Muscle of back (tissue), 11 donors: ENCODE measurements around the gene RXRA. TPM values are rescaled to one million over a fixed set of nuclear protein-coding genes. Genes with fewer than 3 reads are reported as not detected.

Source experiments
- DNase-seq, 3 donors: peaks; one replicate each; pipeline versions ENCODE4 v3.0.0 to v3.0.0-alpha.2; 2013
- polyA plus RNA-seq, 10 donors: library from polyadenylated mRNA; unstranded; fragments of 120-200 nt; gene quantifications; one replicate each; pipeline ENCODE4 v1.2.1, GENCODE V29; 2013; ENCODE audit not compliant: insufficient read length in 10 of 10

Gene RXRA
- polyA plus RNA-seq, 10 donors = 23.7 to 46.0 (median 28.1) TPM

- DNase-seq = no peak
Observed at GRCh38 chr9:134396258-134396742, 70.0 kb downstream of the RXRA start.

DNA sequence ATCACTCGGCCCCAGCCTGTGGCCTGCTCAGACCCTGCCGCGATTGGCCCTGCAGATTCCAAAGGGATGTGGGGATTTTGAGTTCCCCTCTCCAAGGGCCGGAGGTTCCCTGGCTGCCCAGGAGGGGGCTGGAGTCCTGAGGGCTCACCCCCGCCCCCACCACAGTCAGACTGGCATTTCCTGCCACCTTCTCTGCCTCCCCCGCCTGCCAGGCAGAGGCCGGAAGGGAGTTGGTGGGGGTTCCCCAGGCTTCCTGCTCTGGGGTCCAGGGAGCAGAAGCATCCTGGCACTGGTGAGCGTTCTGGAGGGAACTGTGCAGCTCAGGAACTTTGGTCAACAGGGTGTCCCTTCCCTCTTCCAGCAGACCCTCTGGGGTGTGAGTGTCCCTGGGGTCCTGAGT lies 70.6 kb downstream of the RXRA start:
- no peak for DNase-seq

GRCh38 chr9:134398756-134399155 lies 72.5 kb downstream of the RXRA start:
- DNase-seq = no peak

DNA sequence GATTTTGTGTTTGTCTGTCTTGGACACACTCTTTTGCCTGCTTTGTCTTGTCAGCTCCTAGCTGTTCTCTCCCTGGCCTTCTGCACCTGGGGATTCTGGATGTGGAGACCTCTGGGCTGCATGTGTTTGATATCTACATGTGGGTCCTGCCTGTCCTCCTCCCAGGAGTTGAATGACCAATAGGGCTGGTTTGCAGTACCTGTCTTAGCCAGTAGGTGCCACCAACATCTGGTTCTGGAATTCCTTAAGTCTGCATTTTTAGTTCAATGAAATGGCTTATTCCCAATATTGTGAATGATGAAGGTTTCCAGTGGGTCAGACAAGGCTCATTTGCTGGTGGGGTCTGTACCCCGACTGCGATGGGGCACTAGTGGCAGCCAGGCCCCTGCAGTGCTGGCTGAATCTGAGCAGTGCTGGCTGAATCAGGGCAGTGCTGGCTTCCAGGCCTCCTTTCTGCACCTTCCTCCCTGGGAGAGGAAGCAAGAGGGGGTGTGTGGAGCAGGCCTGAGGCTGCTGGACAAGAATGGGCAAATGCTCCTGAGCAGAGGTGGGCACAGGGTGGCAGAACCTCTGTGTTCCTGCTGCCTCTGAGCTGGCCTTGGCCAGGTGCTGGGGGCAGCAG lies 73.3 kb downstream of the RXRA start:
- no peak for DNase-seq

- DNase-seq = no peak
Observed at GRCh38 chr9:134400283-134400682, 74.0 kb downstream of the RXRA start.

DNA sequence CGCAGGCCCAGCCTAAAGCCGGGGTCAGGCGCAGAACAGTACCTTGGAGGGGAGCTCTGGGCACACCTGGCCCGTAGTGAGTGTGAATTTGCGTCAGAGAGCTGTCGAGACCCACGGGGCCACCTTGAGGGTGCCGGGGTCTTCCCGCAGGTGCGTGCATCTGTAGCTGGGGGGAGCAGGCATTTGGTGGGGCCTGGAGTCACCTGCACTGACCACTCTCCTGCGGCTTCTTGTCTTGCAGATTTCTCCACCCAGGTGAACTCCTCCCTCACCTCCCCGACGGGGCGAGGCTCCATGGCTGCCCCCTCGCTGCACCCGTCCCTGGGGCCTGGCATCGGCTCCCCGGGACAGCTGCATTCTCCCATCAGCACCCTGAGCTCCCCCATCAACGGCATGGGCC lies 75.1 kb downstream of the RXRA start:
- no peak for DNase-seq

DNA sequence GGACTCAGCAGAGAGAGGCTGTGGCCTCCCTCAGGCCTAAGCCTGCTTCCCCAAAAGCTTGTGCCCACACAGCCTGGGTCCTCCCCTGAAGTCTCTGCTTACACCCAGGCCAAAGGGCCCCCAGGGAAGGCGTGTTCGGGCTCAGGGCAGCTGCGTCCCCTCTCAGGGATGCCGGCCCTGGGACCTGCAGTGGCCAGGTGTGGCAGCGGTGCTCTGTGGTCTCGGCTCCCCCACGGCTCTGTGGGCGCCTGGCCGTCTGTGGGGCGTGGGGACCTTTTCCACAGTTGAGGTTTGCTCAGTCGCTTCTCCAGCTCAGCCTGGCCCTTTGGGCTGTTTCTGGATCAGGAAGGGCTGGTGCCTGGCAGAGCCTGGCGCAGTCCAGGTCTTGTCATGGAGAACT lies 75.9 kb downstream of the RXRA start:
- DNase-seq = no peak

- DNase-seq = no peak
Observed at GRCh38 chr9:134403292-134403681, 77.0 kb downstream of the RXRA start.

DNA sequence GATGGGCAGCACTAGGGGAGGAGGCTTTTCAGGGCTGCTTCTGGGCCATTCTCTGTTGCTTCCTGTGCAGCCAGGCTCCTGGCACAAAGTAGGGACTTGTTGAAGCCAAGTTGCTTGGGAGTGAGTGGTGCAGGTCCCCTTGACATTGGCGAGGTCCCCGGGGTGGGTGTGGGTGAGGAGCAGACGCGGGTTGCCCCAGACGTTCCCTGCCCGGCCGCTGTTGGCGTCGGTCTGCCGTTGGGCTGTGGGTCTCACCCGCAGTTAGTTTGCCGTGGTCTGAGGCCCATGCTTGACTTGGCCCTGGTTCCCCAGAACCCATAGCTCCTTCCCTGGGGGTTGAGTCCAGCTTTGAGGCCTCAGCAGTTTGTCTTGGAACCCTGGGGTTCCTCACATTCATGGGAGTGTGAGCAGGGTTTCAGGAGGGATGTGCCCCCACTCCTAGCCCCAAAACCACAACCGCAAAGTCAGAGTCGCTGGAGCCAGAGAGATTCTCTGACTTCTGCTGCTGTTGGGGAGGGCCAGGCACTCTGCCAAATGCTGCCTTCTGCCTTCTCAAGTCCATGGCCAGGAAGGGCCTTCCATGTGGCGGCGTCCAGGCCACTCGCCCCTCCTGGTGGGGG lies 77.5 kb downstream of the RXRA start:
- peak; percentile 73 to 79 (median 75) for DNase-seq

- DNase-seq = no peak
Observed at GRCh38 chr9:134404376-134405358, 78.4 kb downstream of the RXRA start.

GRCh38 chr9:134405527-134405926 lies 79.3 kb downstream of the RXRA start:
- no peak for DNase-seq

- no peak for DNase-seq
Observed at GRCh38 chr9:134406366-134407120, 80.3 kb downstream of the RXRA start.

DNA sequence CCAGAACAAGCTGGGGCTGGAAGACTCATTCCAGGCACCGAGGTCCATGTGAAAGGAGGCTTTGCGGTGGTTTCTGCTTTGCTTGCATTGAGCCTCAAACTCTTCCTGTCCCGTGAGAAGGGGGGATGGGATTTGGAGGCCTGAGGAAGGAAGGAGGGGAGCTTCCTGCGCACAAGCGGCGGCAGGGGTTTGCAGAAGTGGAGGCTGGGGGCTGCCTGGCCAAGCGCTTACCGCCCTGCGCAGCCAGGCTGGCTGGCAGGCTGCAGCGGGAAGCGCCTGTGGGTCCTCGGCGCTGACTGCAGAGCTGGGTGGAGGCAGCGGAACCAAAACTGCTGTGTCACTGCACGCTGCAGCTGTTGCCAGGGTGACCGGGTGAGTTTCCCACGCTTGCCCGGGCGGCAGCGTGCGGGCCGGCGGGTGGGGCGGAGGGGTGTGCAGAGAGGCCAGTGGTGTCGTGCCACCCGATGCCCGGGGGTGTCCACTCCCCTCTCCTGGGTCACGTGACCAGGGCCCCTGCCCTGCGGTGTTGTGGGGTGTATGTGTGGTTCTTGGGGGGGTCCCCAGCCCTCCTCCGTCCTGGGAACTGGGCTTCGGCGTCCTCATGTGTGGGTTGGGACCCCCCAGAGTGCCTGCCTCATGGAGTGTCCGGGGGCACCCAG lies 81.0 kb downstream of the RXRA start:
- peak; percentile 82 to 94 (median 87) for DNase-seq

- DNase-seq = no peak
Observed at GRCh38 chr9:134408389-134408788, 82.1 kb downstream of the RXRA start.

GRCh38 chr9:134408939-134409737 lies 82.9 kb downstream of the RXRA start:
- no peak for DNase-seq

DNA sequence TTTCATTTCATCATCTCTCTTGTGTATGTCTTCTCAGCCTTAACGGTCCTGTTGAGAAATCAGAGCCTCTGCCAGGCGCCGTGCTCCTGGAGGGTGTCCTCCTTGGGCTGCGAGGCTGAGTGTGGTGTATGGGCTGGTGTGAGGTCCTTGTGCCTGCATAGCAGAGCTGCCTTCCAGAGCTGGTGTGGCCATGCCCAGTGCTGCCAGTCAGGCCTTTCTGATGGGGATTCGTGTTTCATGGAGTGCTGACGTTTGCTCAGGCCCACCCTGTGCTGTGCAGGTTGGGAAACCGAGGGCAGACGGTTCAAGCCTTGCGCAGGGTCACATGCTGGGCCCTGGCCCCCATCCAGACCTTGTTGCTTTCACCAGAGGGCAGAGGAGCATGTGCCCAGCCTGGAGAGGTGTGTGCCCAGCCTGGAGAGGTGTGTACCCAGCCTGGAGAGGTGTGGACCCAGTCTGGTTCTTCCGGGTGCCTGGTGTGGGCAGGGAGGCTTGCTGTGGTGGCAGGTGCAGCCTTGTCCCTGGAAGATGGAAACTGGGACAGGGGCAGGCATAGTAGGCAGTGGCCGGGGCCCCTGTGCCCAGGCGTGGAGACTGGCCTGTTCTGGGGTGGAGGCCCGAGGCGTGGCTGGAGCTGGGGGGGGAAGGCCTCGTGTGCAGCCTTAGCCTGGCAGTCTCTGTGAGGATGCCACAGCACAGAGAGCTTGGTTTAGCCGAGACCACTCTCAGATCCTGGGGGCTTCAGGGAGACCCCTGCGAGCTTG lies 84.0 kb downstream of the RXRA start:
- DNase-seq = no peak

DNA sequence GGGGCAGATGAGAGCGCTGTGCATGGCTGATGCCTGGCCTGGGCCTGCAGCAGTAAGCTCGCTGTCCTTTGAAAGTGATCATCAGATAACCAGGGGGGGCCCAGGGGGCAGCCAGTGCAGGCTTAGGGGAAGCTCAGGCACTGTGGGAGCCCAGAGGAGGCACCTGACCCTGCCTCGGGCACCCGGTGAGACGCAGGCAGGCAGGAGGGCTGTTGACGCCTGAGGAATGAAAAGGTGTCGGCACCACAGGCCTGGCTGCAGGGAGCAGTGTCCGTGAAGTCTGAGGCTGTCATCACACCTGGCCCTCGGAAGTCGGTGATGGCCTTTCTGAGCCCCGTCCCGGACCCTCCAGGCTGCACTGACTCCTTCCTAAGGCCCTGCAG lies 84.6 kb downstream of the RXRA start:
- no peak for DNase-seq

- DNase-seq = peak in 1 of 3 donors; percentile 54
Observed at GRCh38 chr9:134411440-134412297, 85.4 kb downstream of the RXRA start.

- DNase-seq = no peak
Observed at GRCh38 chr9:134412298-134412711, 86.0 kb downstream of the RXRA start.
